Neuronal stem cell (in vitro differentiated cells): ENCODE results near the gene ABHD16A.

Source experiments
- DNase-seq: peaks from one replicate; pipeline ENCODE4 v3.0.0-alpha.2; 2013; ENCODE audit warnings: low spot score
- H2AFZ ChIP-seq: one replicate; pipeline ENCODE4 v1.6.1; 2013; ENCODE audit warnings: mild to moderate bottlenecking, low read length, inconsistent platforms
- H2AK5ac ChIP-seq: 2 replicates; pipeline ENCODE4 v1.6.1; 2013; ENCODE audit warnings: low read depth, mild to moderate bottlenecking, inconsistent platforms, low read length, moderate library complexity, mixed read lengths
- H2BK120ac ChIP-seq: 2 replicates; pipeline ENCODE4 v1.6.1; 2013; ENCODE audit warnings: low read depth, mild to moderate bottlenecking, inconsistent platforms, low read length, moderate library complexity, mixed read lengths
- H2BK12ac ChIP-seq: one replicate; pipeline ENCODE4 v1.6.1; 2013; ENCODE audit warnings: low read length, inconsistent platforms
- H2BK15ac ChIP-seq: 2 replicates; pipeline ENCODE4 v1.6.1; 2013; ENCODE audit warnings: mild to moderate bottlenecking, low read length, inconsistent platforms, mixed read lengths
- H2BK5ac ChIP-seq: one replicate; pipeline ENCODE4 v1.6.1; 2013; ENCODE audit warnings: inconsistent platforms, mild to moderate bottlenecking, low read length, moderate library complexity
- H3K14ac ChIP-seq: one replicate; pipeline ENCODE4 v1.6.1; 2013; ENCODE audit warnings: low read length, inconsistent platforms
- H3K18ac ChIP-seq: 2 replicates; pipeline ENCODE4 v1.6.1; 2013; ENCODE audit warnings: low read length, inconsistent platforms
- H3K23ac ChIP-seq: 2 replicates; pipeline ENCODE4 v1.6.1; 2013; ENCODE audit warnings: low read depth, mild to moderate bottlenecking, mixed read lengths, low read length, inconsistent platforms; ENCODE audit not compliant: poor library complexity
- H3K27ac ChIP-seq: replicated peaks from 3 replicates; pipeline ENCODE4 v1.5.1; 2013; ENCODE audit warnings: low read length, inconsistent platforms
- H3K27me3 ChIP-seq, 3 experiments: 2 replicates each; pipeline ENCODE4 v1.6.1; 2013; ENCODE audit warnings: low read length in 3 of 3, mild to moderate bottlenecking in 2 of 3, inconsistent platforms in 1 of 3, low read depth in 1 of 3, mixed read lengths in 1 of 3, moderate library complexity in 1 of 3; ENCODE audit not compliant: control insufficient read depth in 3 of 3, insufficient read depth in 3 of 3
- H3K36me3 ChIP-seq, 2 donors: replicated peaks in 1 of 2; 2 replicates each; pipeline ENCODE4 v1.6.1; 2013; ENCODE audit warnings: low read length in 2 of 2; ENCODE audit not compliant: control insufficient read depth in 2 of 2, insufficient read depth in 2 of 2
- H3K4ac ChIP-seq: 2 replicates; pipeline ENCODE4 v1.6.1; 2013; ENCODE audit warnings: inconsistent platforms, mild to moderate bottlenecking, low read length, moderate library complexity
- H3K4me1 ChIP-seq, 2 donors: 1 replicate in 1 of 2; 2 replicates in 1 of 2; pipeline ENCODE4 v1.6.1; 2013; ENCODE audit warnings: low read length in 2 of 2, low read depth in 1 of 2; ENCODE audit not compliant: control insufficient read depth in 2 of 2, insufficient read depth in 1 of 2
- H3K4me2 ChIP-seq: one replicate; pipeline ENCODE4 v1.6.1; 2013; ENCODE audit warnings: mild to moderate bottlenecking, low read length, inconsistent platforms; ENCODE audit not compliant: insufficient read depth, poor library complexity, severe bottlenecking
- H3K4me3 ChIP-seq, 2 donors: 2 replicates each; pipeline ENCODE4 v1.5.1; 2013; ENCODE audit warnings: low read length in 2 of 2, mild to moderate bottlenecking in 2 of 2, inconsistent platforms in 1 of 2, moderate library complexity in 1 of 2
- H3K79me1 ChIP-seq: one replicate; pipeline ENCODE4 v1.6.1; 2013; ENCODE audit warnings: low read depth, mild to moderate bottlenecking, inconsistent platforms, low read length, moderate library complexity
- H3K9ac ChIP-seq: one replicate; pipeline ENCODE4 v1.6.1; 2013; ENCODE audit warnings: mild to moderate bottlenecking, low read depth, low read length, inconsistent platforms; ENCODE audit not compliant: poor library complexity
- H3K9me3 ChIP-seq, 2 donors: replicated peaks in 1 of 2; 2 replicates each; pipeline versions ENCODE3 to v1.6.1; 2013; ENCODE audit warnings: low read length in 2 of 2, mild to moderate bottlenecking in 2 of 2, inconsistent platforms in 1 of 2, low read depth in 1 of 2, mixed read lengths in 1 of 2, moderate library complexity in 1 of 2; ENCODE audit not compliant: control insufficient read depth in 2 of 2, insufficient read depth in 1 of 2
- H4K8ac ChIP-seq: one replicate; pipeline ENCODE4 v1.6.1; 2013; ENCODE audit warnings: low read depth, mild to moderate bottlenecking, inconsistent platforms, low read length, moderate library complexity
- H4K91ac ChIP-seq: one replicate; pipeline ENCODE4 v1.6.1; 2013; ENCODE audit warnings: low read length, low read depth, mild to moderate bottlenecking, inconsistent platforms; ENCODE audit not compliant: poor library complexity
- WGBS, 2 donors: extraction: QIAGEN DNeasy Blood & Tissue Kit; methylation state at CpG; one replicate each; pipeline ENCODE4 v1.1.7; 2013; ENCODE audit warnings: missing lambda C conversion rate in 2 of 2, mixed read lengths in 1 of 2; ENCODE audit not compliant: insufficient read length in 2 of 2, insufficient replicate concordance in 1 of 2; ENCODE audit errors: extremely low coverage in 2 of 2; 5-methylcytosine and 5-hydroxymethylcytosine counted together

ABHD16A gene

GRCh38 chr6:31676322-31676903 lies 26.7 kb downstream of the ABHD16A start:
- H3K4me3 ChIP-seq = no peak overlapping the region
- no peaks in the 10 kb centered on the region for H3K9me3 ChIP-seq
- peaks cover 2% of the 10 kb centered on the region in 2 donors for H3K4me1 ChIP-seq
- no peak overlapping the region for H2AFZ ChIP-seq
- peak overlapping the region; percentile 10 for H3K9ac ChIP-seq
- no peak for DNase-seq
- peaks cover 11 to 24% of the 10 kb centered on the region in 2 donors for H3K36me3 ChIP-seq
- no CpG with 5 or more reads among the region's 4 CpGs for WGBS, 2 donors
- H3K27me3 ChIP-seq = peaks cover 0 to 9% (median 1%) of the 10 kb centered on the region in 3 experiments
- H2BK5ac ChIP-seq = no peak overlapping the region
- no peak overlapping the region for H2BK12ac ChIP-seq
- H3K4me2 ChIP-seq = no peak overlapping the region
- no peak overlapping the region for H2BK120ac ChIP-seq
- H2BK15ac ChIP-seq = no peak overlapping the region
- H4K8ac ChIP-seq = no peak overlapping the region
- no peak overlapping the region for H3K14ac ChIP-seq
- H4K91ac ChIP-seq = no peak overlapping the region
- H3K27ac ChIP-seq = no peak overlapping the region
- H3K23ac ChIP-seq = no peak overlapping the region
- H3K79me1 ChIP-seq = no peaks in the 10 kb centered on the region
- H2AK5ac ChIP-seq = no peak overlapping the region
- H3K4ac ChIP-seq = no peak overlapping the region
- H3K18ac ChIP-seq = no peak overlapping the region

- H3K4me3 ChIP-seq = peak within 1 kb of the TSS in 1 of 2 donors; percentile 27
- H2BK120ac ChIP-seq = peak within 1 kb of the TSS; percentile 40
- no peak within 1 kb of the TSS for H4K8ac ChIP-seq
- no peaks in the 10 kb centered on the region for H3K9me3 ChIP-seq
- H3K9ac ChIP-seq = no peak within 1 kb of the TSS
- no peak within 1 kb of the TSS for H2BK5ac ChIP-seq
- no peak for DNase-seq
- H3K4me1 ChIP-seq = peaks cover 4 to 6% of the 10 kb centered on the region in 2 donors
- H3K4ac ChIP-seq = no peak within 1 kb of the TSS
- H3K36me3 ChIP-seq = peaks cover 46 to 73% of the 10 kb centered on the region in 2 donors
- peaks cover 4% of the 10 kb centered on the region for H3K79me1 ChIP-seq
- no CpG with 5 or more reads among the region's 8 CpGs for WGBS, 2 donors
- H3K18ac ChIP-seq = no peak within 1 kb of the TSS
- H3K27me3 ChIP-seq = no peaks in the 10 kb centered on the region
- no peak within 1 kb of the TSS for H2AK5ac ChIP-seq
- H2BK15ac ChIP-seq = no peak within 1 kb of the TSS
- no peak within 1 kb of the TSS for H2AFZ ChIP-seq
- no peak within 1 kb of the TSS for H3K27ac ChIP-seq
- H3K23ac ChIP-seq = no peak within 1 kb of the TSS
- no peak within 1 kb of the TSS for H3K14ac ChIP-seq
- H3K4me2 ChIP-seq = no peak within 1 kb of the TSS
- H4K91ac ChIP-seq = no peak within 1 kb of the TSS
- H2BK12ac ChIP-seq = no peak within 1 kb of the TSS
These were observed 33.4 kb downstream of the ABHD16A start, which contains the start of gene LY6G5B for GRCh38 chr6:31669676-31670075. Gene LY6G5B, plus strand, starts transcription at chr6:31669976. Its CDS starts 975 bp downstream, at chr6:31670951.

- H3K9me3 ChIP-seq = no peaks in the 10 kb centered on the region
- no peak overlapping the region for H3K27ac ChIP-seq
- H3K4me1 ChIP-seq = peaks cover 13 to 14% of the 10 kb centered on the region in 2 donors
- H3K4me3 ChIP-seq = peak overlapping the region; percentile 90 to 92
- peak overlapping the region; percentile 97 for H3K18ac ChIP-seq
- H3K23ac ChIP-seq = peak overlapping the region; percentile 58
- H3K4ac ChIP-seq = no peak overlapping the region
- H2BK15ac ChIP-seq = no peak overlapping the region
- H2BK120ac ChIP-seq = no peak overlapping the region
- no peak overlapping the region for H4K91ac ChIP-seq
- H3K79me1 ChIP-seq = peaks cover 7% of the 10 kb centered on the region
- peaks cover 42 to 78% of the 10 kb centered on the region in 2 donors for H3K36me3 ChIP-seq
- H2AFZ ChIP-seq = peak overlapping the region; percentile 85
- peak overlapping the region; percentile 25 for H2BK5ac ChIP-seq
- H3K9ac ChIP-seq = peak overlapping the region; percentile 99
- H3K14ac ChIP-seq = no peak overlapping the region
- H4K8ac ChIP-seq = no peak overlapping the region
- H3K27me3 ChIP-seq = no peaks in the 10 kb centered on the region
- no CpG with 5 or more reads among the region's 15 CpGs for WGBS, 2 donors
- no peak overlapping the region for H2BK12ac ChIP-seq
- H2AK5ac ChIP-seq = peak overlapping the region; percentile 21
- no peak for DNase-seq
- peak overlapping the region; percentile 71 for H3K4me2 ChIP-seq
These were observed 36.7 kb downstream of the ABHD16A start for GRCh38 chr6:31666337-31666965.
